ENCODE measurements around the gene SGK2. TPM values are rescaled to one million over a fixed set of nuclear protein-coding genes. Genes with fewer than 3 reads are reported as not detected.

The SGK2 gene
- total RNA-seq, 1 donor from 2014 or later: 0.23 TPM

DNA sequence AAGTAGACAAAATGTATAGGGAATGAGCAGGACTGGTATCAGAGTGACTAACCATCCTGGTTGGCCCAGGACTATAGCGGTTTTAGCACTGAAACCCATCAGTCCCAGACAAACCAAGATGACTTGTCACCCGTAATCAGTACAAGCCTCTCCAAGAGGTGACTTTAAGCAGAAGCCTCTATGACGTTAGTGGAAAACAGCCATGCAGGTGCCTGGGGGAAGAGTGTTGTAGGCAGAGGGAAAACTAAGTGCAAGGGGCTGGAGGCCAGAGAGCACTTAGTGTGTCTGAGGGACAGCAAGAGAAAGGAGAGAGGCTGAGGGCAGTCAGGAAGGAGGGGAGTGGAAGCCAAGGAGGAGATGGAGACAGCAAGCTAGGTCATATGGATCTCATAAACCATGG, 2.1 kb downstream of the SGK2 start:
- Mint-ChIP-seq H3K27ac (no peak overlapping the region), H3K4me1 (no peaks in the 10 kb centered on the region), H3K4me3 (no peak overlapping the region), H3K36me3 (ENCODE audit: low read depth) (no peaks in the 10 kb centered on the region), H3K9me3 (no peaks in the 10 kb centered on the region), H3K27me3 (peaks cover 1% of the 10 kb centered on the region)
- no peak for DNase-seq
- intact Hi-C loops (cut with micrococcal nuclease): no loop called here

DNA sequence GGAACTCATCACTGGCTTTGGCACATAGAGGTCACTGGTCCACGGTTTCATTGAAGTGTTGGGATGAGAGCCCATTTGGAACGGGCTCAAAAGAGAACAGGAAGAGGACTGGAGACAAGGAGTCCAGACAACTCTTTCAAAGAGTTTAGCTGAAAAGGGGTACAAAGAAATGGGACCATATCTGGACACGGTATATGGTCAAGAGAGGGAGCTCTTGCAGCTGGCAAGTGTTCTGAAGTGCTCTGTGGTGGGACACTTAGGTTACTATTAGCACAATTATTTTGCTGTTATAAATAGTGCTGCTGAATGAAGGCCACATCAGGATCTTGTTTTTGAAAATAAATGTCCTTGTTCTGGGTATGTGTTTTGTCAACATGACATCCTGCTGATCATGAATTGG, 4.6 kb downstream of the SGK2 start:
- Mint-ChIP-seq H3K4me1 (no peaks in the 10 kb centered on the region), H3K9me3 (no peaks in the 10 kb centered on the region)
- intact Hi-C loops (cut with micrococcal nuclease): no loop called here

DNA sequence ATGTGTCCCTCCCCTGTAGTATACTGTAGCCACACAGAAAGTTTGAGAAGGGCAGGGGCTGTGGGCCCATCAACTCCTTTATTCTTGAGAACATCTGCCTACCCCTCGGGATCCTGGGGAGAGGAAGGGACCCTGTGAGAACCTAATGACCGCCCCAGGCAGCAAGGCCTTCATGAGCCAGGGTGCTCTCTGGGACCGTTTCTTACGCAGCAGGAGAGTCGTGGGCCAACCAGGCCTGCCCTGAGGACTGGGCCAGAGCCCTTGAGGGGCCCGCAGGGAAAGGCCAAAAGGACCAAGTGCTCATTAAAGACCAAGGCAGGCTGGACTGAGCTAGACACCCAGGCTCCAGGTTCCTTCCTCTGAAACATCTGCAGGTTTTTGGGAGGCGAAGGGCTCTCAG, 5.2 kb downstream of the SGK2 start:
- Mint-ChIP-seq H3K4me3 (no peak overlapping the region), H3K36me3 (ENCODE audit: low read depth) (no peaks in the 10 kb centered on the region), H3K27me3 (peaks cover 1% of the 10 kb centered on the region), H3K9me3 (no peaks in the 10 kb centered on the region), H3K4me1 (no peaks in the 10 kb centered on the region), H3K27ac (no peak overlapping the region)
- intact Hi-C loops (cut with micrococcal nuclease): no loop called here
- no peak for DNase-seq

More for the DNA sequence above, 4.6 kb downstream of the SGK2 start:
- Mint-ChIP-seq H3K27ac (no peak overlapping the region), H3K27me3 (peaks cover 1% of the 10 kb centered on the region), H3K36me3 (ENCODE audit: low read depth) (no peaks in the 10 kb centered on the region), H3K4me3 (no peak overlapping the region)
- DNase-seq: no peak

DNA sequence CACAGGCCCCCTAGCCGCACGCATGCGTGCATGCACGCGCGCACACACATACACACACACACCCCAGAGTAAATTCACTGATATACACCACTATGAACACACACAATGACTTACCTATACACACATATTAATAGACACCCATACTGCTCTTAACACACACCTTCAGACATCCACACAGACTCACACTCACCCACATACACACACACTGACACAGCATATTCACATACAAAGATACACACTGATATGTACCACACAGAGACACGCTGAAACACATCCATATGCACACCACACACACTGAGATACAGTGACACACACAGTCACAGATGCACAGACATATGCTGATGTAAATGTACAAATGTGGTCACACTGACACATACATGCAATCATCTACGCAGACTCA, 5.6 kb downstream of the SGK2 start:
- H3K9me3 Mint-ChIP-seq: no peaks in the 10 kb centered on the region
- intact Hi-C loops (cut with micrococcal nuclease): no loop called here
- no peaks in the 10 kb centered on the region for H3K36me3 Mint-ChIP-seq (ENCODE audit: low read depth)
- no peaks in the 10 kb centered on the region for H3K4me1 Mint-ChIP-seq
- no peak for DNase-seq
- H3K27ac Mint-ChIP-seq: no peak overlapping the region
- H3K4me3 Mint-ChIP-seq: no peak overlapping the region
- H3K27me3 Mint-ChIP-seq: peaks cover 1% of the 10 kb centered on the region

DNA sequence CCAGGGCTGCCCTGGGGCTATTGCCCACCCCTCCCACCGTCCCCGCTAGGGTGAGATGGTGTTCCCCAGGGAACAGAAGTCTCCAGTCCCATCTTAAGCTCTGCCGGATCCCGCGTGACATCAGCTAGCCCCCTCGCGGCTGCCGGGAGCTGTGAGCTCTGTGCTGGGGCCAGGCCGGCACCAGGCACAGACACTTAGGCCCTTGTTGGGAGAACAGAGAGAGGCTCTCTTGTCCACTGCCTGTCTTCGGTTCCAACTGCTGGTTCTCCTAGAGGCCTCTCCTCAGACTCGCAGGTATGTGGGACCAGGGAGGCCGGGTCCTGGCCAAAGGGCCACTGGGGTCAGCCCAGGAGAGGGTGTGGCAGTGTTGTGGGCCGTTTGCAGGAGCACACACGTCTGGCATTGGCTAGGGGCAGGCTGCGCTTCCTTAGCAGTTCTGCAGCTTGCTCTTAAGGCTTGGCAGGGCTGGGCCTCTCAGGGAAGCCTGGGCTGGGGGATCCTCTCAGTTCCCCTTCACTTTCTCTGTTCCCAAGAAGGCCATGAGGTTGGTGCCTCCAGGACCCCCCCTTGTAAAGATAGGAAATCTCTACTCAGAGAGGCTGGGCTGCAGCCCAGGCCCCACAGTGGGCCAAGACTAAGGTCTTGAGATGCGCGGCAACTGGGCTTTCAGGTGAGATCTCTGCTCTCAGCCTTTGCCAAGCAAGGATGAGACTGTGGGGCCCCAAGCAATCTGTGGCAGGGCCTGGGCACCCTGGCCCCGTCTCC, 6.3 kb downstream of the SGK2 start:
- H3K36me3 Mint-ChIP-seq (ENCODE audit: low read depth): no peaks in the 10 kb centered on the region
- H3K27me3 Mint-ChIP-seq: peaks cover 1% of the 10 kb centered on the region
- no peaks in the 10 kb centered on the region for H3K9me3 Mint-ChIP-seq
- H3K4me1 Mint-ChIP-seq: no peaks in the 10 kb centered on the region
- H3K27ac Mint-ChIP-seq: no peak overlapping the region
- no peak overlapping the region for H3K4me3 Mint-ChIP-seq
- DNase-seq: no peak
- intact Hi-C loops (cut with micrococcal nuclease): no loop called here

- H3K36me3 Mint-ChIP-seq (ENCODE audit: low read depth): no peaks in the 10 kb centered on the region
- no peaks in the 10 kb centered on the region for H3K9me3 Mint-ChIP-seq
- no peak overlapping the region for H3K4me3 Mint-ChIP-seq
- DNase-seq: no peak
- no peak overlapping the region for H3K27ac Mint-ChIP-seq
- H3K4me1 Mint-ChIP-seq: no peaks in the 10 kb centered on the region
- intact Hi-C loops (cut with micrococcal nuclease): no loop called here
- peaks cover 1% of the 10 kb centered on the region for H3K27me3 Mint-ChIP-seq
These were observed 6.9 kb downstream of the SGK2 start for GRCh38 chr20:43565758-43566104.

DNA sequence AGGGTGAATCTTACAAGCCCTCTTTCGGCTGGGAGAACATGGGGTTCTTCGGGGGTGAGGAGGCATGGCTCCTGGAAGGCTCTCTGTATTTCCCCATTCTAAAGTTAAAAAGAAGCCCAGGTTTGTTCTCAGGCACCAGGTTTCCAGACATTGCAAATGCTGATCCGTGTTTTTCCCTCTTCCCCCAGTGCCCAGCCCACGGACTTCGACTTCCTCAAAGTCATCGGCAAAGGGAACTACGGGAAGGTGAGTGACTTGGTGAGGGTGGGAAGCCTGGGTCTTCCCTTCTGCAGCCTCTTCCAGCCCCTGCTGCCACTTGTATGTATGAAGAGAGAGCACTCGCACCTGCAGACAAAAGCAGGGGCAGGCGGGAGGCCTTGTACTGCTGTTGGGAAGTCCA, 8.7 kb downstream of the SGK2 start:
- Mint-ChIP-seq H3K4me3 (no peak overlapping the region), H3K27me3 (no peaks in the 10 kb centered on the region), H3K9me3 (no peaks in the 10 kb centered on the region), H3K36me3 (ENCODE audit: low read depth) (no peaks in the 10 kb centered on the region), H3K4me1 (no peaks in the 10 kb centered on the region), H3K27ac (no peak overlapping the region)
- intact Hi-C loops (cut with micrococcal nuclease): no loop called here
- no peak for DNase-seq

GRCh38 chr20:43568706-43569105, 9.9 kb downstream of the SGK2 start:
- intact Hi-C loops (cut with micrococcal nuclease): no loop called here
- Mint-ChIP-seq H3K27ac (no peak overlapping the region), H3K4me1 (no peaks in the 10 kb centered on the region), H3K36me3 (ENCODE audit: low read depth) (no peaks in the 10 kb centered on the region), H3K27me3 (no peaks in the 10 kb centered on the region), H3K4me3 (no peak overlapping the region), H3K9me3 (no peaks in the 10 kb centered on the region)
- no peak for DNase-seq

DNA sequence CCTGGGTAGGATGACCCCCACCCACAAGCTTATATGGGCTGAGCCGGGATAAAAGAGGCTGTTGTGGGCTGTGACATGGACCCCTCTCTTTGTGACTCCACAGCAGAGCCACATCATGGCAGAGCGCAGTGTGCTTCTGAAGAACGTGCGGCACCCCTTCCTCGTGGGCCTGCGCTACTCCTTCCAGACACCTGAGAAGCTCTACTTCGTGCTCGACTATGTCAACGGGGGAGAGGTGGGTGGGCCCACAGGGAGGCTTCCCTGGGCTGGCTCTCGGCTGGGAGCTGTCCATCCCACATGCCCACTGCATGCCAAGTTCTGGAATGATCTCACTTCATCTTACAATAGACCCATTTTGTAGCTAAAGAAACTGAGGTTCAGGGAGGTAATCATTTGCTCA, 10.5 kb downstream of the SGK2 start:
- H3K9me3 Mint-ChIP-seq: no peaks in the 10 kb centered on the region

GRCh38 chr20:43570496-43570895, 11.7 kb downstream of the SGK2 start:
- no peaks in the 10 kb centered on the region for H3K27me3 Mint-ChIP-seq
- no peak for DNase-seq
- H3K36me3 Mint-ChIP-seq (ENCODE audit: low read depth): no peaks in the 10 kb centered on the region
- intact Hi-C loops (cut with micrococcal nuclease): no loop called here
- no peaks in the 10 kb centered on the region for H3K4me1 Mint-ChIP-seq
- no peaks in the 10 kb centered on the region for H3K9me3 Mint-ChIP-seq
- H3K27ac Mint-ChIP-seq: no peak overlapping the region
- no peak overlapping the region for H3K4me3 Mint-ChIP-seq

More for the DNA sequence above, 10.5 kb downstream of the SGK2 start:
- intact Hi-C loops (cut with micrococcal nuclease): no loop called here
- Mint-ChIP-seq H3K4me3 (no peak overlapping the region), H3K27ac (no peak overlapping the region), H3K4me1 (no peaks in the 10 kb centered on the region), H3K36me3 (ENCODE audit: low read depth) (no peaks in the 10 kb centered on the region), H3K27me3 (no peaks in the 10 kb centered on the region)
- no peak for DNase-seq

- Mint-ChIP-seq H3K4me1 (no peaks in the 10 kb centered on the region), H3K27ac (no peak overlapping the region), H3K9me3 (no peaks in the 10 kb centered on the region), H3K27me3 (no peaks in the 10 kb centered on the region), H3K36me3 (ENCODE audit: low read depth) (no peaks in the 10 kb centered on the region), H3K4me3 (no peak overlapping the region)
- DNase-seq: no peak
- intact Hi-C loops (cut with micrococcal nuclease): no loop called here
These were observed 12.5 kb downstream of the SGK2 start for GRCh38 chr20:43571310-43571709.

DNA sequence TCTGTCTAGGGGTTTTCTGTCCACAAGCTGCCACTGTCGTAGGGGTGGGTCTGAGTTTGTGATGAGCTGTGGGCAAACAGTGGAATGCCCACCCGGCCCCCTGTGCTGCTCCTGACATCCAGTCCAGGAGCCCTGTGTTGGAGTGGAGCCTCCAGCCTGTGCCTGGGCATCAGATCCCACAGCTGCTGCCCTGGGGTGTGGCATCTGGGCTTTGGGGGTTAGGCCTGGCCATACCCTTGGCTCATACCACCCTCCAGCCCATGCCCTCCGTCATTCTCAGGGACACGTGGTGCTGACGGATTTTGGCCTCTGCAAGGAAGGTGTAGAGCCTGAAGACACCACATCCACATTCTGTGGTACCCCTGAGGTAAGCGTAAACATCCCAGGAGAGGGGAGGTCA, 12.9 kb downstream of the SGK2 start:
- H3K27ac Mint-ChIP-seq: no peak overlapping the region
- H3K4me3 Mint-ChIP-seq: no peak overlapping the region
- DNase-seq: no peak
- intact Hi-C loops (cut with micrococcal nuclease): no loop called here
- no peaks in the 10 kb centered on the region for H3K36me3 Mint-ChIP-seq (ENCODE audit: low read depth)
- H3K9me3 Mint-ChIP-seq: no peaks in the 10 kb centered on the region
- no peaks in the 10 kb centered on the region for H3K27me3 Mint-ChIP-seq
- H3K4me1 Mint-ChIP-seq: no peaks in the 10 kb centered on the region

GRCh38 chr20:43572891-43573290, 14.1 kb downstream of the SGK2 start:
- no peaks in the 10 kb centered on the region for H3K36me3 Mint-ChIP-seq (ENCODE audit: low read depth)
- no peaks in the 10 kb centered on the region for H3K9me3 Mint-ChIP-seq
- DNase-seq: no peak
- H3K27me3 Mint-ChIP-seq: no peaks in the 10 kb centered on the region
- no peaks in the 10 kb centered on the region for H3K4me1 Mint-ChIP-seq
- intact Hi-C loops (cut with micrococcal nuclease): no loop called here
- H3K4me3 Mint-ChIP-seq: no peak overlapping the region
- no peak overlapping the region for H3K27ac Mint-ChIP-seq

DNA sequence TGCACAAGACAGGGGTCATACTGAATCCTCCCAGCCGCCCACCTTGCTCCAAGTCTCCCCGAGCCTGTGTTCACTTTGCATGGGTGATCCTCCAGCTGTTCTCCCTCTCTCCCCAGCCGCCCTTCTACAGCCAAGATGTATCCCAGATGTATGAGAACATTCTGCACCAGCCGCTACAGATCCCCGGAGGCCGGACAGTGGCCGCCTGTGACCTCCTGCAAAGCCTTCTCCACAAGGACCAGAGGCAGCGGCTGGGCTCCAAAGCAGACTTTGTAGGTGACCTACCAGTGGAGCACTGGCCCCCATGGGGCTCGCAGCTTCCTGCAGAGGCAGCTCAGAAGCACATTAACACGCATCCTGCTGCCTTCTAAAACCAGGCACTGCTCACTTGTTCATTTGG, 17.3 kb downstream of the SGK2 start:
- Mint-ChIP-seq H3K4me3 (no peak overlapping the region), H3K4me1 (no peaks in the 10 kb centered on the region)

More for the DNA sequence above, 17.3 kb downstream of the SGK2 start:
- no peak for DNase-seq
- intact Hi-C loops (cut with micrococcal nuclease): no loop called here
- no peak overlapping the region for H3K27ac Mint-ChIP-seq
- H3K27me3 Mint-ChIP-seq: peaks cover 2% of the 10 kb centered on the region
- H3K36me3 Mint-ChIP-seq (ENCODE audit: low read depth): no peaks in the 10 kb centered on the region
- H3K9me3 Mint-ChIP-seq: no peaks in the 10 kb centered on the region
